NT2/D1 (cell line): Measurements from ENCODE around the gene BMPER.

Source experiments
- DNase-seq: peaks from one replicate; pipeline ENCODE4 v3.0.0-alpha.2; 2011; ENCODE audit warnings: low read depth, low spot score
- H3K27me3 ChIP-seq: 2 replicates; pipeline ENCODE4 v1.6.0; 2011; ENCODE audit warnings: mild to moderate bottlenecking; ENCODE audit not compliant: insufficient read length, insufficient read depth
- H3K36me3 ChIP-seq: 2 replicates; pipeline ENCODE4 v1.6.1; 2011; ENCODE audit warnings: mild to moderate bottlenecking, low read length, mixed read lengths; ENCODE audit not compliant: insufficient read depth, insufficient read length
- H3K4me1 ChIP-seq: 2 replicates; pipeline ENCODE4 v1.5.1; 2011; ENCODE audit not compliant: insufficient read depth, insufficient read length
- H3K4me3 ChIP-seq: 2 replicates; pipeline ENCODE4 v1.5.1; 2011; ENCODE audit warnings: low read depth; ENCODE audit not compliant: insufficient read length
- H3K9ac ChIP-seq: 2 replicates; pipeline ENCODE4 v1.6.0; 2011; ENCODE audit warnings: low read depth; ENCODE audit not compliant: insufficient read length
- H3K9me3 ChIP-seq: 2 replicates; pipeline ENCODE4 v1.5.1; 2011; ENCODE audit warnings: mild to moderate bottlenecking, low read length; ENCODE audit not compliant: insufficient read depth
- SUZ12 ChIP-seq: IDR thresholded peaks from 2 replicates; pipeline ENCODE4 v1.6.1; 2011; ENCODE audit not compliant: insufficient read length, insufficient read depth; ENCODE audit errors: extremely low read depth
- YY1 ChIP-seq: IDR thresholded peaks from 2 replicates; pipeline ENCODE4 v1.6.1; 2011; ENCODE audit not compliant: insufficient read length, insufficient read depth
- ZNF274 ChIP-seq: IDR thresholded peaks from 2 replicates; pipeline ENCODE4 v1.6.1; 2011; ENCODE audit warnings: mild to moderate bottlenecking, low read depth, low read length

Gene BMPER

GRCh38 chr7:33998476-33998875, 93.1 kb downstream of the BMPER start:
- H3K4me3 ChIP-seq: no peak overlapping the region
- no peak overlapping the region for H3K9ac ChIP-seq
- H3K9me3 ChIP-seq: no peaks in the 10 kb centered on the region
- no peaks in the 10 kb centered on the region for H3K4me1 ChIP-seq
- DNase-seq: no peak
- H3K27me3 ChIP-seq: no peaks in the 10 kb centered on the region
- TF ChIP-seq ZNF274 (no peak), SUZ12 (no peak), YY1 (no peak)
- H3K36me3 ChIP-seq: no peaks in the 10 kb centered on the region

- no peaks in the 10 kb centered on the region for H3K4me1 ChIP-seq
- no peak overlapping the region for H3K4me3 ChIP-seq
- no peaks in the 10 kb centered on the region for H3K36me3 ChIP-seq
- DNase-seq: no peak
- TF ChIP-seq SUZ12: no peak
- no peak for TF ChIP-seq ZNF274
- no peak for TF ChIP-seq YY1
- no peak overlapping the region for H3K9ac ChIP-seq
- no peaks in the 10 kb centered on the region for H3K27me3 ChIP-seq
- H3K9me3 ChIP-seq: no peaks in the 10 kb centered on the region
These were observed 105.8 kb downstream of the BMPER start for GRCh38 chr7:34011017-34011695.

- H3K9ac ChIP-seq: no peak overlapping the region
- H3K27me3 ChIP-seq: no peaks in the 10 kb centered on the region
- H3K36me3 ChIP-seq: no peaks in the 10 kb centered on the region
- H3K4me1 ChIP-seq: no peaks in the 10 kb centered on the region
- H3K9me3 ChIP-seq: no peaks in the 10 kb centered on the region
- DNase-seq: no peak
- no peak for TF ChIP-seq ZNF274
- TF ChIP-seq YY1: no peak
- no peak for TF ChIP-seq SUZ12
- H3K4me3 ChIP-seq: no peak overlapping the region
These were observed 106.4 kb downstream of the BMPER start for GRCh38 chr7:34011696-34012095.

- no peak for TF ChIP-seq ZNF274
- TF ChIP-seq YY1: no peak
- no peak for TF ChIP-seq SUZ12
- Histone ChIP-seq H3K36me3 (no peaks in the 10 kb centered on the region), H3K4me1 (no peaks in the 10 kb centered on the region), H3K4me3 (no peak overlapping the region), H3K9me3 (no peaks in the 10 kb centered on the region), H3K9ac (no peak overlapping the region), H3K27me3 (no peaks in the 10 kb centered on the region)
- DNase-seq: no peak
These were observed 108.1 kb downstream of the BMPER start for GRCh38 chr7:34013421-34013820.

- H3K27me3 ChIP-seq: no peaks in the 10 kb centered on the region
- H3K4me1 ChIP-seq: no peaks in the 10 kb centered on the region
- TF ChIP-seq ZNF274 (no peak), YY1 (no peak), SUZ12 (no peak)
- H3K9ac ChIP-seq: no peak overlapping the region
- no peak for DNase-seq
- H3K9me3 ChIP-seq: no peaks in the 10 kb centered on the region
- H3K4me3 ChIP-seq: no peak overlapping the region
- H3K36me3 ChIP-seq: no peaks in the 10 kb centered on the region
These were observed 110.3 kb downstream of the BMPER start for GRCh38 chr7:34015651-34016050.

GRCh38 chr7:34016876-34017275, 111.5 kb downstream of the BMPER start:
- TF ChIP-seq SUZ12: no peak
- TF ChIP-seq YY1: no peak
- TF ChIP-seq ZNF274: no peak
- Histone ChIP-seq H3K36me3 (no peaks in the 10 kb centered on the region), H3K4me3 (no peak overlapping the region), H3K9me3 (no peaks in the 10 kb centered on the region), H3K27me3 (no peaks in the 10 kb centered on the region), H3K9ac (no peak overlapping the region), H3K4me1 (no peaks in the 10 kb centered on the region)
- no peak for DNase-seq

GRCh38 chr7:34019301-34019790, 114.0 kb downstream of the BMPER start:
- Histone ChIP-seq H3K4me1 (no peaks in the 10 kb centered on the region), H3K9ac (no peak overlapping the region), H3K4me3 (no peak overlapping the region), H3K36me3 (no peaks in the 10 kb centered on the region), H3K9me3 (no peaks in the 10 kb centered on the region), H3K27me3 (no peaks in the 10 kb centered on the region)
- no peak for DNase-seq
- no peak for TF ChIP-seq SUZ12
- TF ChIP-seq YY1: no peak
- no peak for TF ChIP-seq ZNF274

GRCh38 chr7:34022626-34023025, 117.3 kb downstream of the BMPER start:
- H3K27me3 ChIP-seq: no peaks in the 10 kb centered on the region

More at GRCh38 chr7:34022626-34023025, 117.3 kb downstream of the BMPER start:
- no peak overlapping the region for H3K4me3 ChIP-seq
- TF ChIP-seq ZNF274 (no peak), YY1 (no peak), SUZ12 (no peak)
- no peaks in the 10 kb centered on the region for H3K9me3 ChIP-seq
- DNase-seq: no peak
- no peaks in the 10 kb centered on the region for H3K4me1 ChIP-seq
- H3K9ac ChIP-seq: no peak overlapping the region
- no peaks in the 10 kb centered on the region for H3K36me3 ChIP-seq
